NCI-H2081 treated with DMSO at 0.1 percent for 48 hours (cell line): ENCODE measurements around the gene PPA1.
"Not testable (repeated sequence)": the region's sequence is repeated elsewhere in the genome, so short reads cannot be mapped to it uniquely, and the experiment has no call there.

Source experiments
- DNase-seq: peaks from one replicate; lab custom pipeline; 2025; lab: John Stamatoyannopoulos, UW

The PPA1 gene

DNA sequence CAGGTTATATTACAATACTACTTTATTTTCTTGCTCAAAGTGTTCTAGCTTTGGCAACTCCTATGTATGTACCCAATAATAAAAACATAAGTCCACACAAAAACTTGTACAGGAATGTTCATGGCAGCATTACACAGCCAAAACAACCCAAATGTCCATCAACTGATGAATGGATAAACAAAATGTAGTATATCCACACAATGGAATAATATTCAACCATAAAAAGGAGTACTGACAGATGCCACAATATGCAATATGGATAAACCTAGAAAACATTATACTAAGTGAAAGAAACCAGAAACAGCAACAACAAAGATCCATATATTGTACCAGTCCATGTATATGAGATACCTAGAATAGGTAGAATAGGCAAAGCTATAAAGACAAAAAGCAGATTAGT is 21.0 kb downstream of the PPA1 start:
- no peak for DNase-seq

DNA sequence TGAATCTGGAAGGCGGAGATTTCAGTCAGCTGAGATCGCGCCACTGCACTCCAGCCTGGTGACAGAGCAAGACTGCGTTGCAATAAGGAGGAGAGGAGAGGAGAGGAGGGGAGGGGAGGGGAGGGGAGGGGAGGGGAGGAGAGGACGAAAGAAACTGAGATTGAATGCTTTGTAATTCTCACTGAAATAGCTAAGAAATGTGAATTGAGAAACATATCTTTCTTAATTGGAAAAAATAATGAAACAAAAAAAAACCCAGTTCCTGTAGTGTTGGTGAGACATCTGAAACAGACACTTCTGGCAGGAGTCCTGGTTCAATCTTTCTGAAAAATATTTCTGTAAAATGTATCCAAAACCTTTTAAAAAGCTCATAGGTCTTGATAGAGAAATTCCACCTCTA is 26.5 kb downstream of the PPA1 start:
- no peak for DNase-seq

DNA sequence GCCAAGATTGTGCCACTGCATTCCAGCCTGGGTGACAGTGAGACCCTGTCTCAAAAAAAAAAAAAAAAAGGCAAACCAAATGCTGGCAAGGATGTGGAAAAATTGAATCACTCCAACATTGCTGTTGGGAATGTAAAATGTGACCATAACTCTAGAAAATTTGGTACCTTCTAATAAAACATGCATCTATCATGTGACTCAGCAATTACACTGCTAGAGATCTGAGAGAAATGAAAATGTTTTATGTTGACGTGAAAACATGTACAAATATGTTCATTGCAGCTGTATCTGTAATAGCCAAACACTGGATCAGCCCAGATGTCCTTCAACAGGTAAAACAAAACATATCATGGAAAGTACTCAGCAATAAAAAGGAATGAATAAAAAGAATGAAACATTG is 32.1 kb downstream of the PPA1 start:
- DNase-seq, result no peak

DNA sequence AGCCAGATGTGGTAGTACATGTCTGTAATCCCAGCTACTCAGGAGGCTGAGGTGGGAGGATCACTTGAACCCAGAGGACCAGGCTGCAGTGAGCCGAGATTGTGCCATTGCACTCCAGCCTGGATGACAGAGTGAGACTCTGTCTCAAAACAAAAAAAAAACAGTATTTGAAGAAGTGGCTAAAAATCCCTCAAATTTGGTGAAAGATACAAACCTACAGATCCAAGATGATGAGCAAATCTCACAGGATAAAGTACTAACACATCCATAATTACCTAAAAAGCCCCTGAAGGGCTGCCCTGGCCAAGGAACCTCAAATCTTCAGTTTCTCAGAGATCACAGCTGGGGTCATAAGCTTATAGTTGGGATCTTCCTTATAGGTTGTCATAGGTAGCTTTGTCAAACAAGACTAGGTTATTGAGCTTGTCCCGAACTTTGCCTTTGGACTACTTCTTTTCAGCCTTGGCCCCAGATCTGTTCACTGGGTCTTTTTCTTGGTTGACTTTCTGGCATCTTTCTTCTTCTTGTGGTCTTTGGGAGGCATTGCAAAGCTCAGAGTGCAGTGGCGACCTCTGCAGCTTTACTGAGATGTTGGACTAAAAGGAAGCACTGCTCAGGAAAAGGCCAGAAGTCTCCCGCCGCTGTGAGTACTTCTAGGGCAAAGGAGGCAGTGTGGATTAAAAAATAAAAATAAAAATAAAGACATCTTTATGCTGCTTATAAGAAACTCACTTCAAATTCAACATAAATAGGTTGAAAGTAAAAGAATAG is 34.3 kb downstream of the PPA1 start:
- no peak for DNase-seq

DNA sequence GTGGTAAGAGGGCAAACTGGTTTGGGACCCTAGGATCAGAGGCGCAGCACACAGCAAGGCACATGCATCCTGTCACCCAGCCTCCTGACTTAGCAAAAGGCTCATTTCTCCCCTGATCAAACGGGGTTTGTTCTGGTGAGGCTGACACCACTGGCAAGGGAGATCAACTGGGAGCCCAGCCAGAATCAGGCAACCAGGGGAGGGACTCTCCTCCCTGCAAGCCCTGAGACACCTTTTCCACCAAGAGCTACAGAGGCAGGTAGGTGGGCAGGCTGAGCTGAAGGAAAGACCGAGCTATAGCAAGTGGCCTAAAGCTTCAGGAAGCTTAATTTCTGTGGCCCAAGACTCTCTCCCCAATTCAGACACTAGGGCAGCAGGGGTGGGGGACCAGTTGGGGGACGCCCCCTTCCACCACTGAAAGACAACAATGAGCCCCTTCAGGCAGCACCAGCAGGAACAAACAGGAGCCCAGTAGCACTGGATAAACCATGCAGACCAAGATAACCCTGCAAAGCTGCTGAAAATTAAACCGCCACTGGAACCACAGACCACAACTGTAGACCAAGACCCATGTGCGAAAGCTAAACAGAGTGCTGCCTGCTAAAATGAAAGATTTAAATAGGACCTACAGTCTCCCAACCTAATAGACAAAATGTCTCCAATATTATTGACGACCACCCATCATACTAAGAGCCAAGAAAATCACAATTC is 35.8 kb downstream of the PPA1 start:
- DNase-seq, result no peak

DNA sequence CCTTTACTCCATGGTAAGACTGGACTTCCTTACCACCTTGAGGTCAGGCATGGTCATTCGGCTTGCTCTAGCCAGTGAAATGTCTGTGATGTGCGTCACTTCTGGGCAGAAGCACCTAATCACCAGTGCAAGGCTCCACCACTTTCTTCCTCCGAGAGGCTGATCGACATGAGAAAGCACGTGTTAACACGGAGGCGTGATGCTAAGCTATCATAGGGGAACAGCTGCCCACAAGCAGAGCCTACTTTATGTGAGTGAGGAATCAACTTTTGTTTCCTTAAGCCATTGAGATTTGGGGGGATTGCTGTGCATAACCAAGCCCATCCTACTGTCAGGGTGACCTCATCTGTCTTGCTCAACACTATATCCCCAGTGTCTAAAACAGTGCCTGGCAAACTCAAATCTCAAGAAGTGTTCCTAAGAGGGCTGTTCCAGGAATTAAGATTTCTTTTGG is 39.8 kb downstream of the PPA1 start:
- no peak for DNase-seq

DNA sequence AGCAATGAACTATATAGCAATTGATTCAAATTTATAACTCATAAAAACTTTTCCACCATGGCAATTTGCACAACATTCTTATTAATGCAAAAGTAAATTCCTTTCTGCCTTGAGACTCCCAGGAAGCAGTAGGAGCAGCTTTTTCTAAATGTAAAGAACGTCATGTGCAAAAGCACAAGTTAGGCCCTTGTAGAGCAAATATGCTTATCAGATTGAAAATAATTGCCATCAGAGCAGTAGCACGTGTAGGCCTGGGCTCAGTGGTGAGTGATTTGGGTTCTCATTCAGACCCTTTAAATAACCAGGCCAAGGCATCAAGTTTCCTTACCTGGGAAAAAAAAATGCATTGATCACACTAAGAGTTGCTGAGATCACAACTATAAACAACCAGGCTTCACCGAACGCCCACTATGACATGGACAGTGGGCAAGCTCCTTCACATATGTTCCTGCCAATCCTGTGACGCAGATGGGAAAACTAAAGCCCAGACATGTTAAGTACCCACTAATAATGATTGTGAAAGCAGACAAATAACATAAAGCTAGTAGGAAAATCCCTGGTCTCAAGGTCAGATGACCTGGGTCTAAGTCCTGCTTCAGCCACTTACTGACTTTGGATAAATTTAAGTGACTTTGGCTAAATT is 40.8 kb downstream of the PPA1 start:
- DNase-seq, result no peak

DNA sequence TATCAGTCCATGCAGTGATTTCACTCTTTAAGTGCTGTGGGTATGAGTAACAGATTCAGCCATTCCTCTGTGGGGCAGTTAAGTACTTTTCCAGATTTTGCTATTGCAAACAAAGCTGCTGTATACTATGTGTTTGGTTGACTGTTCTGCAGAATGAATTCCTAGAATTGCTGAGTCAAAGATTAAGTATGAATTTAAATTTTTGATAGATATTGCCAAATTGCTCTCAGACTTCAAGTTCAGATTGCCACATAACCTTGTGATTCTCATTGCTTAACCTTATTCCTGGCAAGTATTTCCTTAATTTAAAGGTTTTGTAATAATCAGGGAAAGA is 41.3 kb downstream of the PPA1 start:
- no peak for DNase-seq

DNA sequence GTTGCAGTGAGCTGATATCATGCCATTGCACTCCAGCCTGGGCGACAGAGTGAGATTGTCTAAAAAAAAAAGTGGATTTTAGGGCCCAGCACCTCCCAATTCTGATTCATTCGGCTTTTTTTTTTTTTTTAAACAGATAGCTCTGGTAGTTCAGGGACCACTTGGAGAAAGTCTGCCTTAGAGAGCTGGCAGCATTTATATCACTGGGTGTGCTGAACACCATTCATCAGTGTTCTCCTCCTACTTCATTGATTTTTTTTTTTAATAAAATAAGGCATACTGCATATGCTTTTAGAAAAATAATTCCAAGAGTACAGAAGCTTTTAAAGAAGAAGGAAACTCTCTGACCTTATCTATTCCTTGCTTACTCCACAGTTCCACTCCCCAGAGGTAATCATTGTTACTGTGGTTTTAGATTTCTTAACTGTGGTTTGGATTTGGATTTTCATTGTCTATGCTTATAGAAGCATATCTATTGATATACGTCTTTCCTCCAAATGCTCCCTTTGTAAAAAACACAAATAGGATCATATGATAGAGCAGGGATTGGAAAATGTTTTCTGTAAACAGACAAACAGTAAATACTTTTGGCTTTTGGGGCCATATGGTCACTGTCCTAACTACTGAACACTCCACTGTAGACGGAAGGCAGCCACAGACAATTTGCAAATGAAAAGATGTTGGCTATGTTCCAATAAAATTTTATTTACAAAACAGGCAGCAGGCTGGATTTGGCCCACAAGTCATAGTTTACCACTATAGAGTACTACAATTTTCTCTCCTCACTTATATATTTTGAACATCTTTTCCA is 41.9 kb downstream of the PPA1 start:
- no peak for DNase-seq

DNA sequence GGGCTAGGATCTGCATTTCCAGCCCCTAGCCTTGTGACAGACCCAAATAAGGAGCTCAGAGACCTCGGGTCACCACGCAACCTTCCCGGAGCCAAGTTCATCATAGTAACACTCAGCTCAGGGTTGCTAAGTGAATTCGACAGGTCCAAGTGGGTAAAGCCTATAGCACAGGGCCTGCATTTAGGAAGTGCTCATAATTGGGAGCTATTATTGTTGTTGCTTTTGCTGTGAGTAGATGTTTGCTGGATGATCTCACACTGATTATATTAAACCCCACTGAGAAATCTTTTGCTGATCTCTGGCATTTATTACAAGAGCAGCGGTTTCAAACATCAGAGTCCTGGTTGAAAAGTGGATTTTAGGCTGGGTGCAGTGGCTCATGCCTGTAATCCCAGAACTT is 42.6 kb downstream of the PPA1 start:
- no peak for DNase-seq

DNA sequence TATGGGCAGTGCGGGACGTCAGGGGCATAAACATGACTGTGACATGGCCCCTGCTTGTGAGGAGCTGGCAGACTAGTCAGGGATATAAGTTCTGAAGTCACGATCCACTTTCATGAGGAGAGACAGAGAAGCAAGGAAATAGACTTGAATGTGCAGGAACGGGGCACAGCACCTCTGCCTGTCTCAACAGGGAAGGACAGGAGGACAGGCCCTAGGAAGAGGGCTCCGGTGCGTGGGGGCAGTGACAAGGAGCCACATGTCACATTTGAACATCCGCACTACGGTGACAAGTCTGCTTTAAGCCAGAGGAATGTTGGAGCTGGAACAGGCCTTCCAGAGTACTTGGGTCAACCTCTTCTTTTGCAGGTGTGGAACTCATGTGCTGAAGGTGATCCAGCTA is 43.1 kb downstream of the PPA1 start:
- no peak for DNase-seq

DNA sequence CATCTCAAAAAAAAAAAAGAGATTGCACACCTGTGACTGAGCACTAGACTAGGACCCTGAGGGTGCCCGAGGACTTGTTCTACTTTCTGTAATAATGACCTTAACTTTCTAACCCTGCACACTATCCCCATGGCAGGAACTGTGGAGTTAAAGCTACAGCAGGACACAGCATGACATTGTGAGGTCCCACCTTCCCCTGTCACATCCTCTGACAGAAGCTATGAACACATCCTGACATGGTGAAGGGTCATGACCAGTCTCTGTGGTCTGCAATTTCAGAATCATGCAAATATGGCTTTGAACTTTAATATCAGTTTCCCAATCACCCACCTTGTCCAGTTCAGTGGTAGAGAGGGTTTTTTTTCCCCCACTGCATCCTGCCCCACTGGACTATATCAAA is 44.5 kb downstream of the PPA1 start:
- no peak for DNase-seq

DNA sequence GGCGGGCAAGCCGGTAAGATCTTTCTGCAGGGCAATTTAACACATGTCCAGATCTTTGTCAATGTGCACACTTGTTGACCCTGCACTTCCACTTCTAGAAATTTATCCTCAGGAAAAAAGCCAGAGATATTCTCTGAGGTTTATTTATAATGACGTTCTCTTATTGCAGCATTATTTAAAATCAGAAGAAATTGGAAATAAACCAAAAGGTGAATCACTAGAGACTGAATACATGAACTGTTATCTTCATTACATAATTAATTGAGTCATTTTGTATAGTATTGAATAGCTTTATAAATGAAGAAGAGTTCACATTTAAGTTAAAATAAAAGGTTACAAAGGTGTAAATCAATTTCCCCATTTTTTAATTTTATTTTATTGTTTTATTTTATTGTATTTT is 46.7 kb downstream of the PPA1 start:
- DNase-seq, result no peak

DNA sequence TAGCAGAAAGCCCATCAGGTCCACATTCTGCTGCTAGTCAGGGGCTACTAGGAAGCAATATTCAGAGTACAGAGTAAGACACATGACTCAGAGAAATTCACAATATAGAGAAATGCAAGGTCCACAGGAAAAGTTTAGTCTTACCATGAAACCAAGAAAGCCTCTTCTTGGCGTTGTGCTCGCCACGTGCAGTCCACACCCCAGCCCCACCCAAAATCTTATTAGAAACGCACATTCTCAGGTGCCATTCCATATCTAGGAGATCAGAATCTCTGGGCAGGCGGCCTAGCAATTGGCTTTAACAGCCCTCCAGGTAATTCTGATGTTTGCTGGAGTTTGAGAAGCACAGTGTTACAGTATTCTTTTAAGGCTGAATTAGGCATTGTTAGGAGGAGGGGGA is 47.1 kb downstream of the PPA1 start:
- DNase-seq, result no peak

DNA sequence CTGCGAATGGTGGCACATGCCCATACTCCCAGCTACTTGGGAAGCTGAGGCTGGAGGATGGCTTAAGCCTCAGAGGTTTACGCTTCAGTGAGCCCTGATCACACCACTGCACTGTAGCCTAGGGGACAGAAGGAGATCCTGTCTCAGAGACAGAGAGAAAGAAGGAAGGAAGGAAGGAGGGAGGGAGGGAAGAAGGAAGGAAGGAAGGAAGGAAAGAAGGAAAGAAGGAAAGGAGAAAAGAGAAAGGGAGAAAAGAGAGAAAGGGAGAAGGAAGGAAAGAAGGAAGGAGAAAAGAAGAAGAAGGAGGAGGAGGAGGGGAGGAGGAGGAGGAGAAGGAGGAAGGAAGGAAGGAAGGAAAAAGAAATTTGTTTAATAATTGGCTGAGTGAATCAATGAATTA is 49.9 kb downstream of the PPA1 start:
- no peak for DNase-seq

DNA sequence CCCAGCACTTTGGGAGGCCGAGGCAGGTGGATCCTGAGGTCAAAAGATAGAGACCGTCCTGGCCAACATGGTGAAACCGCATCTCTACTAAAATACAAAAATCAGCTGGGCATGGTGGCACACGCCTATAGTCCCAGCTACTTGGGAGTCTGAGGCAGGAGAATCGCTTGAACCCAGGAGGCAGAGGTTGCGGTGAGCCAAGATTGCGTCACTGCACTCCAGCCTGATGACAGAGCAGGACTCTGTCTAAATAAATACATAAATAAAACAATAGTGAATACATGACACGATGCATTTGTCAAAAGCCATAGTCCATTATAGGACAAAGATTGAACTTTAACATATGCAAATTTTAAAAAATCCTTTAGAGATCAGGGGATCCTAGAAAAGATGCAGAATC is 54.0 kb downstream of the PPA1 start:
- DNase-seq, result not testable (repeated sequence)

DNA sequence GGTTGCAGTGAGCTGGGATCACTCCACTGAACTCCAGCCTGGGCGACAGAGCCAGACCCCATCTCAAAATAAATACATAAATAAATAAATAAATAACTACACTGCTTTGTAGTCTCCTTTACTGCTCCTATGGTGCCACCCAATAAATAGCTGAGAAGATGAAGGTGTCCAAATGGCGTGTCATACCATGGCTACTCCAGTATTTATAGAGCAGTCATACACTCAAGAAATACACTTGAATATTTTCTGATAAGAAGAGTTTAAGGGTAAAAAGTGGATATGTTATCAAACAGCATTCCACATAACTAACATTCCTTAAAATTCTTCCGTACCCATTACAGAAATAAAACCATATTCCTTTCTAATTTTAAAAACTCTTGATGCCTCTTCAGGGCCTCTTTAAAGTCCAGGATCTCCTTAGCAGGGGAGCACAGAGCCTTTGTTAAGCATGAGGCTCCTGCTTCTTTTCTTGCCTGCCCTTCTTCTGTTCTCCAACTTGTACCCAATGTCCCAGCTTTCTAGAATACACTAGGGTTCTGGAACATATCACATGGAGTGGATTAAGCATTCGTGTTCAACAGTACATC is 55.0 kb downstream of the PPA1 start:
- DNase-seq, result no peak

DNA sequence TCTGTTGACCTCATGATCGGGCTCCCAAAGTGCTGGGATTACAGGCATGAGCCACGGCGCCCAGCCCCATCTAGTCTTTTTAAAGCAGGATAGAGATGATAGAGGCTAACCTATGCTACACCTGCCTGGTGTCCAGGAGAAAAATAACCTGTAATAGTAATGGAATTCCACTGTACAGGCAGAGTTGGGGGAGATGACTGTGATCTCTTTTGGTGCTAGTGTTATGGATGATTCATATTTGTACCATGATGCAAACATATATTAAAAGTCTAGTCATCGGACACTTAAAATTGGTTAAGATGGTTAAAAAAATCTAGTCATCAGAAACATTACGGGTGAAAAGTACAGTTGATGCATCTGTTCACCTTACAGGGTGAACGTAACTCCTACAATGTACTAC is 56.8 kb downstream of the PPA1 start:
- no peak for DNase-seq

DNA sequence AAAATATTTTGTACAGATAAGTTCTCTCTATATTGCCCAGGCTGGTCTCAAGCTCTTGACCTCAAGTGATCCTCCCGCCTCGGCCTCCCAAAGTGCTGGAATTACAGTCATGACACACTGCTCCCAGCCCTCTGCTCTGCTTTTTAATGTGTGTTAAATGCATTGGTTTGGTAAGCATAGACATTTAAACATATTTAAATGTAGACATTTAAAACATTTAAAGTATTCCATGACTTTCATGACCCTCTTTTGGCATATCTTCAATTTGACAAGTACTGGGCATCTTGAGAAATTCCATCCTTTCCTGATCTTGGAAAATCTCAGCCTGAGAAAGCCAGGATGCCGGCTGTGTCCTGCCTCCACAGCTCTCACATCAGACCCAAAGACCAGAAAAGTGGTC is 57.7 kb downstream of the PPA1 start:
- DNase-seq, result no peak

DNA sequence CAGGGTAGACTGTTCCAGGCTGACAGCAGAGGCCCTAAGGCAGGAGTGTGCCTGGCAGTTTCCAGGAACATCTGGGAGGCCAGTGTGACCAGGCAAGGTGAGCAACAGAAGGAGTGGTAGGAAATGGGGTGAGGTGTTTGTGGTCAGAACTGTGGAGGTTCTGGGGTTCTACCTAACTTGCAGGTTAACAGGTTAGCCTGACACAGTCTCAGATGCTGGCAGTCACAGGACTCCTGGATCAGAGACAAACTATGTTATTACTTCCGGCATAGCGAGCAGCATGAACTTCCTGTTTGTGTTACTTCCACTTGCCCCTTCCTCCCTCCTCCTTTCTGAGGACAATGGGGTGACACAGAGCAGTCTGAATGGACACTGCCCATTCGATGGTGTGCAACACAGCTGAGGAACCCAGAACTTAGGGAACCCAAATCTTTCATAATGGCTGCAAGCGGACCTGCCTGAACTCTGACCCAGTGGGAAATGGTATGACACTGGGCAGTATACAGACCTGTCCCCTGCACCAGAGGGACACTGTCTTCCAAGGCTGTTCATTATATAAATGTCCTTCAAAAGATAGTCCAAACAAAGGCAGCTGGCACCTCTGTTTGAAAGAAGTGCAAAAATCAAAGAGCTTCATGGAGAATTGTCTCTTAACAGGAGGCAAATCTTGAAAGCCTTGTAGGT is 59.0 kb downstream of the PPA1 start:
- DNase-seq, result no peak

DNA sequence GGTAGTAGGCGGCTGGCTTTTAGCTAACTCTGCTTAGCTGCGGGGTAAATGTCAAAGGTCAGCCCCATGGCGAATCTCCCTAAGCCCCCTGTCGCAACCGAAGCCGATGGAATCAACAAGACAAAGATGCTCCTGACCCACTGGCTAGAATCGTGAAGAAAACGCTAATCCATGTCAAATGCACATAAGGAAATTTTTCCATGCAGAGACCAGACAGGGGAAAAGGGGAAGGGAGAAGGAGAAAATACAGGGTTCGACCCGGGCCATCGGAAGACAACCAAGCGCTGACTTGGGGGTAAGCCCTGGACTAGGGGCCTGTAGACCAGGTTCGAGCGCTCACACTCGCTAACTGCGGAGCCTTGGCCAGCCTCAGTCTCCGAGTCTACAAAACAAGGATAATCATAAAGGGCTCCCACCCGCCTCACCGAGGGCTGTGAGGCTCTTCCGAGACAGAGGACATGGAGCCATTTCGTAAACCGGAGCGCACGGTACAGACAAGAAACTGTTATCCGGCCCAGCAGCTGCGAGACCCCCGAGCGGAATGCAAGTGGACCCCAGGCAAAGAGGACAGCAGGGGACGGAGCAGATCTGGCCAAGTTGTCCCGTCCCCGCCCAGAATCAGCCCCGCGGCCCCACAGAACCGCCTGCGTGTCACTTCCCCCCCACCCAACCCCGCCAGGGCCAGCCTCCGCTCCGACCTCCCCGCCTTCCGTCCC is 63.4 kb downstream of the PPA1 start:
- DNase-seq, result no peak
